AG04449 (cell line): Measurements from ENCODE around the gene ATP6V1F.

Source experiments
- CTCF ChIA-PET: fragments of 350-600 bp; formaldehyde crosslinking; extraction: SDS; loops from one replicate; lab custom pipeline; 2021; ENCODE audit warnings: antibody characterized with exemption; lab: Yijun Ruan, JAX
- POLR2A ChIA-PET: fragments of 400-600, 350-600 bp; formaldehyde crosslinking; extraction: SDS; loops from one replicate; lab custom pipeline; 2020; ENCODE audit warnings: antibody characterized with exemption, inconsistent platforms; lab: Yijun Ruan, JAX
- DNase-seq: peaks from one replicate; pipeline ENCODE4 v3.0.0-alpha.2; 2010; ENCODE audit warnings: low read depth, low spot score
- H3K4me3 ChIP-seq: 2 replicates; pipeline ENCODE4 v1.5.1; 2011; ENCODE audit warnings: low read depth, mild to moderate bottlenecking, control low read depth, low read length
- CTCF ChIP-seq: IDR thresholded peaks from one replicate; pipeline ENCODE4 v1.5.1; 2011; ENCODE audit warnings: mild to moderate bottlenecking, moderate library complexity, low read length, control low read depth, inconsistent platforms; ENCODE audit not compliant: insufficient read depth; ENCODE audit errors: missing control alignments

The ATP6V1F gene

DNA sequence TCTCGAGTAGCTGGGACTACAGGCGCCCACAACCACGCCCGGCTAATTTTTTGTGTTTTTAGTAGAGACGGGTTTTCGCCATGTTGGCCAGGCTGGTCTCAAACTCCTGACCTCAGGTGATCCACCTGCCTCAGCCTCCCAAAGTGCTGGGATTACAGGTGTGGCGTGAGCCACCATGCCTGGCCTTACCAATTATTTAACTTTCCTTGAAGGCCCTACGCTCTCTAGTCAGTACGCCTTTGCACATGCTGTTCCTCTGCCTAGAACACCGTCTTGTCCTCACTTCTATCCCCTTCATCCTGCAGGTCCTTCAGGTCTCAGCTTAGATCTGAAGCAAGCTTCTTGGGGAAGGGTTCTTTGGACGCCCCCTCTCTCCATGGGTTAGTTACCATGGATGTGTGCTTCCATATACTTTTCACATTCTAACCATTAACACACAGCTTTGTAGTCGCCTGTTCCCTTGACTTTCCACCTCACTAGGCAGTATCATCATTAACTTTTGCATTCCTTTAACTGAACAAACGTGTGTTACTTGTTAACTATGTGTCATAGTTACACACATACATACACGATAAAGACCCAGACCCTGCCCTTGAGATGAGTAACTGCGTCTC is 592 bp upstream of the ATP6V1F start:
- ChIA-PET POLR2A (interaction anchor here (1.2 to 2.7 kb wide), 5 partner anchors 15 to 33 kb away, joined by 4 to 20 read pairs (median 6); no protein-coding TSS in a partner anchor), CTCF (interaction anchor here (0.6 to 17.9 kb wide), 11 partner anchors 10 to 229 kb away, joined by 3 to 203 read pairs (median 4); no protein-coding TSS in a partner anchor)
- no peak for DNase-seq
- H3K4me3 ChIP-seq: peak overlapping the region; percentile 49
- TF ChIP-seq CTCF: no peak

DNA sequence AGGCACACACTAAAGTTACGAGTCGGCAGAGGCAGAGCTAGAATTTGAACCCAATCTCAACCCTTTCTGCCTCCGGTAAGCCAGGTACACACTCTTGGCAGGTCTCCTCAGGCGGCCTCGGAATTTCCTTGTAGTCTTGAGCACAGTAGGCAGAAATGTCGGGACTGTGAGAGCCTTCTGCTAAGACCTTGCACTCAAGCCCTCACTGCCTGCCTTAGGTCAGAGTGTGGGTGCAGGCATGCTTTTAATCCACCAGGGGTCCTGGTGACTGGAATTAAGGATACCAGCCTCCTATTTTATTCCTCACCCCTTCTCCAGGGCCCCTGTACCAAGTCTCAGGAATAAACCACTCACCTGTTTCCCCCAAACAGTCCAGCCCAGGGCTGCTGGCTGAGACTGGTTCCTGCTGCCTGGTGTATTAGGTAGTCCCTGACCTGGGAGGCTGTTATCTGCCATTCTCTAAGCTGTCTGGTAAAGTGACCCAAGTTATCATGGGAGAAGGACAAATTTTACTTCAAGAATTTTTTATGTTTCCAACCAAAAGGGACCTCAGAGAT is 855 bp downstream of the ATP6V1F start:
- H3K4me3 ChIP-seq: peak overlapping the region; percentile 85
- no peak for DNase-seq
- ChIA-PET POLR2A (interaction anchor here (0.5 to 2.7 kb wide), 6 partner anchors 20 to 205 kb away, joined by 3 to 20 read pairs (median 6); no protein-coding TSS in a partner anchor), CTCF (interaction anchor here (0.7 to 17.9 kb wide), 16 partner anchors 8 to 227 kb away, joined by 3 to 203 read pairs (median 4); no protein-coding TSS in a partner anchor)
- peak; percentile 58 for TF ChIP-seq CTCF

GRCh38 chr7:128865303-128865702 is 2.6 kb downstream of the ATP6V1F start:
- no peak for DNase-seq
- no peak for TF ChIP-seq CTCF
- no peak overlapping the region for H3K4me3 ChIP-seq
- POLR2A ChIA-PET: no interaction called here
- CTCF ChIA-PET: interaction anchor here (17.9 kb wide), 1 partner anchor 17 kb away, joined by 203 read pairs; no protein-coding TSS in a partner anchor

DNA sequence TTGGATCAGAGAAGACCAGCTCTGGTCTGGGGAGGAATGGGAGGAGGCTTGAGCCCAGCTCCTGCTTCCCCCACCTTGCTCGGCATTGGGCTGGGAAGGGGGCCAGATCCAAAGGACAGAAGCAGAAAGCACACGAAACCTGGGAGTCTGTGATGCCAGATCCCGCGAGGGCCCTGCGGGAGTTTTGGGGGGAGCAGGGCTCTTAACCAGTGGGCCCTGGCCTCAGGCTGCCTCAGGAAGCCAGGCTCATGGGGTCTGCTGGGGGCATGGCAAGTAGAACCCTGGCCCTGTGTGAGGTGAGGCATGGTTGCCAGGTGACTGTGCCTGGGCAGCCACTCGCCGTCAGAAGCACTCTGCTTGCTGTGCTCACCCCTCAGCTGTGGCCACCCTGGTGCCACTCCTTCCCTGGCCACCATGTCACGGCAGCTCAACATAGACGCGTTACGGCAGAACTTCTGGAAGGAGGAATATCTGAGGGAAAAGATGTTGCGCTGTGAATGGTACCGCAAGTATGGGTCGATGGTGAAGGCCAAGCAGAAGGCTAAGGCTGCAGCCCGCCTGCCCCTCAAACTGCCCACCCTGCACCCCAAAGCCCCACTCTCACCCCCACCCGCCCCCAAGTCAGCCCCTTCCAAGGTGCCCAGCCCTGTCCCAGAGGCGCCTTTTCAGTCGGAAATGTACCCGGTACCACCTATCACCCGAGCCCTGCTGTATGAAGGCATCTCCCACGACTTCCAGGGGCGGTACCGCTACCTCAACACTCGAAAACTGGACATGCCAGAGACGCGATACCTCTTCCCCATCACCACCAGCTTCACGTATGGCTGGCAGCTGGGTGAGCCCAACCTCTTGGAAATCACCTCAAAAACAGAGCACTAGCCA is 3.6 kb downstream of the ATP6V1F start:
- DNase-seq: no peak
- H3K4me3 ChIP-seq: no peak overlapping the region
- CTCF ChIA-PET: interaction anchor here (17.9 kb wide), 1 partner anchor 16 kb away, joined by 203 read pairs; no protein-coding TSS in a partner anchor
- TF ChIP-seq CTCF: no peak
- POLR2A ChIA-PET: no interaction called here

DNA sequence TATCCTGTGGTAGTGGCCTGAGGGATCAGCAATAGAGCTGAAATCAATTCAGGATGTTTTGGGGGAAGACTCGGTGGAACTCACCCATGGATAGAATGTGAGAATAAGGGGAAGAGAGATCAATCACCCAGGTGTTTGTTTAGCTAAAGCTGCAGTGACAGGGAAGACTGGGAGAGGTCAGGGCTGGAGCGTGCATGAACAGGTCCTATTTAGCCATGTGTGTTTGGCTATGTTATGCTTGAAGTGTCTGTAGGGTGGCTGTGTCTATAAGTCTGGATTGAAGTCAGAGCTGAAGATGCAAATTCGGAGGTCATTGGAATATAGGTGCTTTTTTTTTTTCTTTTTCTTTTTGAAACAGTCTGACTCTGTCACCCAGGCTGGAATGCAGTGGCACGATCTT is 4.6 kb downstream of the ATP6V1F start:
- H3K4me3 ChIP-seq: no peak overlapping the region
- DNase-seq: no peak
- POLR2A ChIA-PET: no interaction called here
- TF ChIP-seq CTCF: no peak
- CTCF ChIA-PET: interaction anchor here (0.9 to 17.9 kb wide), 3 partner anchors 15 to 393 kb away, joined by 3 to 203 read pairs (median 5); no protein-coding TSS in a partner anchor
